AG04449 (cell line): ENCODE data around the gene ZSCAN26.

Experiments used
- CTCF ChIA-PET: fragments of 350-600 bp; formaldehyde crosslinking; extraction: SDS; loops from one replicate; lab custom pipeline; 2021; ENCODE audit warnings: antibody characterized with exemption; lab: Yijun Ruan, JAX
- POLR2A ChIA-PET: fragments of 400-600, 350-600 bp; formaldehyde crosslinking; extraction: SDS; loops from one replicate; lab custom pipeline; 2020; ENCODE audit warnings: antibody characterized with exemption, inconsistent platforms; lab: Yijun Ruan, JAX
- DNase-seq: peaks from one replicate; pipeline ENCODE4 v3.0.0-alpha.2; 2010; ENCODE audit warnings: low read depth, low spot score
- H3K4me3 ChIP-seq: 2 replicates; pipeline ENCODE4 v1.5.1; 2011; ENCODE audit warnings: low read depth, mild to moderate bottlenecking, control low read depth, low read length
- TF ChIP-seq, protein P1 (sequence below): IDR thresholded peaks from one replicate; pipeline ENCODE4 v1.5.1; 2011; ENCODE audit warnings: mild to moderate bottlenecking, moderate library complexity, low read length, control low read depth, inconsistent platforms; ENCODE audit not compliant: insufficient read depth; ENCODE audit errors: missing control alignments

ZSCAN26 gene

DNA sequence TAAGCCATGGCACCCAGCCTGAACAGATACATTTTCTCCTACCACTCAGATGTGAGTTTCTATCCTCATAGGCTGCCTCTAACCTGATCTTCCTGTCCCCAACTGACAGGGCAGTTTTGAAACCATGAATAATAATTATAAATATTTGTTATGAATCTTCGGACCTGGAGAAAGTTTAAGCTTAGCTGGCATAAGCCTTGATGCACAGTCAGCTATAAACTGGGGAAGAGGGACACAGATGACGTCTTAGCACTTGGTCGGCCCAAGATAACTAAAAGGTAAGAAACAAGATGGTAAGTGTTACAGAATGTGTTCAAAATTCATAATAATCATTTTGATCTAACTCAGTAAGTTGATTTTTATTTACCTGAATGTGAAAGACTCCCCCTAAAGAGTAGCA, 23.0 kb upstream of the ZSCAN26 start:
- no peak for DNase-seq
- CTCF ChIA-PET = interaction anchor here (0.7 kb wide), 1 partner anchor 772 kb away, joined by 3 read pairs; no protein-coding TSS in a partner anchor
- no peak overlapping the region for H3K4me3 ChIP-seq
- TF ChIP-seq, protein P1, sequence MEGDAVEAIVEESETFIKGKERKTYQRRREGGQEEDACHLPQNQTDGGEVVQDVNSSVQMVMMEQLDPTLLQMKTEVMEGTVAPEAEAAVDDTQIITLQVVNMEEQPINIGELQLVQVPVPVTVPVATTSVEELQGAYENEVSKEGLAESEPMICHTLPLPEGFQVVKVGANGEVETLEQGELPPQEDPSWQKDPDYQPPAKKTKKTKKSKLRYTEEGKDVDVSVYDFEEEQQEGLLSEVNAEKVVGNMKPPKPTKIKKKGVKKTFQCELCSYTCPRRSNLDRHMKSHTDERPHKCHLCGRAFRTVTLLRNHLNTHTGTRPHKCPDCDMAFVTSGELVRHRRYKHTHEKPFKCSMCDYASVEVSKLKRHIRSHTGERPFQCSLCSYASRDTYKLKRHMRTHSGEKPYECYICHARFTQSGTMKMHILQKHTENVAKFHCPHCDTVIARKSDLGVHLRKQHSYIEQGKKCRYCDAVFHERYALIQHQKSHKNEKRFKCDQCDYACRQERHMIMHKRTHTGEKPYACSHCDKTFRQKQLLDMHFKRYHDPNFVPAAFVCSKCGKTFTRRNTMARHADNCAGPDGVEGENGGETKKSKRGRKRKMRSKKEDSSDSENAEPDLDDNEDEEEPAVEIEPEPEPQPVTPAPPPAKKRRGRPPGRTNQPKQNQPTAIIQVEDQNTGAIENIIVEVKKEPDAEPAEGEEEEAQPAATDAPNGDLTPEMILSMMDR = no peak
- POLR2A ChIA-PET = no interaction called here

DNA sequence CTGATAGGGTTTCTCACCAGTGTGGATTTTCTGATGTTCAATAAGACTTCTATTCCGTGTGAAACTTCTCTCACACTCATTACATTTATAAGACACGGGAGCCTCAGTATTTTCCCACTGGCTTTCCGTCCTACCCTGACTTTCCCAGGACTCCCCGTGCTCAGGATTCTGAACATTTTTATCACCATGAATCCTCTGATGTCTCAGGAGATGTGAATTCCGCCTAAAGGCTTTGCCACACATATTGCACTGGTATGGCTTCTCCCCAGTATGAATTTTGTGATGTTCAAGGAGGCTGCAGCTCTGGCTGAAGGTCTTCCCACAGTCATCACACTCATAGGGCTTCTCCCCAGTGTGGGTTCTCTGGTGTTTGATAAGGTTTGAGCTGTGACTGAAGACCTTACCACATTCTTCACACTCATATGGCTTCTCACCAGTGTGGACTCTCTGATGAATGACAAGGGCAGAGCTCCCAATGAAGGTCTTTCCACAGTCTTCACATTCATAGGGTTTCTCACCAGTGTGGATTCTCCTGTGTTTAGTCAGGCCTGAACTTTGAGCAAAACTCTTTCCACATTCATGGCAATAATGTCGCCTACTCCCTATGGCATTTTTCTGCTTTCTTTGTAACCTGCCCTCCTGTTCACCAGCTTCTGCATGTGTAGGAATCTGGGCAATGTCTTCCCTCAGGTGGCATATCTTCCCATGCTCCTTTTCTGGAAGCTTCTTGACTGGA, 21.6 kb upstream of the ZSCAN26 start:
- ChIA-PET POLR2A (no interaction called here), CTCF (no interaction called here)
- no peak for DNase-seq
- TF ChIP-seq, protein P1 = no peak
- H3K4me3 ChIP-seq = no peak overlapping the region

DNA sequence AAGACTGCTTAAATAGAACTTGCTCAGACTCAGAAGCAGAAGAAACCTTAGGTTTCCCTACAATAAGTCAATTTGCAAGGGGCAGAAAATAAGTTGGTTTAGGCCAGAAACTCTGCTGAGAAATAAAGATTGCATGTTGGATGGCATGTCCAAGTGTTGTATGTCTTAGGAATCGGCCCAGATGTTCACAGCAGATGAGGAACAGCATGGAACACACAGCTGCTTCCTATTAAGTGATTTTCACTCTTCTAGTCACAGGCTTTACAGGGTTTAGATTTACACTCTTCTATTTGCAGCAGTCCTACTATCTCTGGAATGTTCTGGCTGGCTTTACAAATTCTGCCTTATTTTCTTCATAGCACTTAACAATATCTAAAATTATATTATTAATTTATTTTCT, 18.0 kb upstream of the ZSCAN26 start:
- no peak for DNase-seq
- TF ChIP-seq, protein P1 = no peak
- POLR2A ChIA-PET = no interaction called here
- CTCF ChIA-PET = no interaction called here
- no peak overlapping the region for H3K4me3 ChIP-seq

DNA sequence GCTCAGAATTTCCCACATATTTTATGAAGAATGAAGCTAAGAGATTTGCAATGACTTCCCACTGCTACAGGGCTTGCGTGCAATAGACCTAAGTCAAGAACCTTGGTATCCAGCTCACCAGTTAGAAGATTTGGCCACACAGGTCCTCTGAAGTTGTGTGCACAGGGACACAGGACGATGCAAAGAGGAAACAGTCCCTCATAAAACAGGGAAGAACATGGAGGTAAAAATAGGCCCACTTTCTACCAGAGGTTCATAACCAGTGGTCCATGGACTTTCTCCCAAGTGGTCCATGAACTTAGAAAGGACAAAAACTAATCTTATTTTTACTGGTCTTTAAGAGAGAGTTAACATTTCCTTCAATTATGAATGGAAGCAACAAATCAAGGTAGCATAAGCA, 16.2 kb upstream of the ZSCAN26 start:
- CTCF ChIA-PET = no interaction called here
- no peak for DNase-seq
- TF ChIP-seq, protein P1 = no peak
- peak overlapping the region; percentile 85 for H3K4me3 ChIP-seq
- POLR2A ChIA-PET = no interaction called here

DNA sequence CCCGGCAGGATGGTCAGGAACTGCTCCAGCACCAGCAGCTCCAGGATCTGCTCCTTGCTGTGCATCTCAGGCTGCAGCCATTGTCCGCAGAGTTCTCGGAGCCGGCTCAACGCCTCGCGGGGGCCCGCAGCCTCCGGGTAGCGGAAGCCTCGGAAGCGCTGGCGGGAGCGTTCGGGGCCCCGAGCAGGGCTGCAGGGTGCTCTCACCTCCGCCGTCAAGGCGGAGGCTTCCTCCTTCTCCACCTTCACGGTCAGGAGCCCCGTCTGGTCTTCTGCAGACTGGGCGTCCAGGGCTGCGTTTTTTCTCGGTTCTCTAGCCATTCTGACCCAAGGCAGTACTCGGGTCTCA, 15.3 kb upstream of the ZSCAN26 start:
- ChIA-PET CTCF (interaction anchor here (1.1 to 1.2 kb wide), 2 partner anchors 31 to 104 kb away, joined by 3 to 4 read pairs; no protein-coding TSS in a partner anchor), POLR2A (interaction anchor here (1.0 to 1.8 kb wide), 5 partner anchors 15 to 110 kb away, joined by 3 to 17 read pairs (median 5); partner anchors contain the start of genes PGBD1, ZKSCAN8 and ZSCAN26)
- no peak for DNase-seq
- TF ChIP-seq, protein P1 = no peak
- H3K4me3 ChIP-seq = peak overlapping the region; percentile 85
